HepG2 (cell line): Measurements from ENCODE around the gene P2RY6. TPM values are rescaled to one million over a fixed set of nuclear protein-coding genes. Genes with fewer than 3 reads are reported as not detected.
A peak's percentile ranks its signal among the peaks of the same experiment; 100 is the strongest.

Experiments used
- HOXA9 ChIP-seq: sonication (generic); formaldehyde crosslinking; IDR thresholded peaks from 2 replicates; pipeline ENCODE4 v1.8.1; 2022; ENCODE audit warnings: missing genetic modification reagents, mild to moderate bottlenecking, moderate library complexity, borderline replicate concordance
- LBX2 ChIP-seq: sonication (generic); formaldehyde crosslinking; IDR thresholded peaks from 2 replicates; pipeline ENCODE4 v1.5.0; 2020; ENCODE audit warnings: missing genetic modification reagents, mild to moderate bottlenecking, borderline replicate concordance
- MTF1 ChIP-seq: sonication (generic); formaldehyde crosslinking; IDR thresholded peaks from 2 replicates; pipeline ENCODE4 v1.5.0; 2020; ENCODE audit warnings: missing genetic modification reagents
- ONECUT2 ChIP-seq: sonication (generic); formaldehyde crosslinking; IDR thresholded peaks from 2 replicates; pipeline ENCODE4 v1.4.0; 2020; ENCODE audit warnings: missing genetic modification reagents
- POLR2AphosphoS5 ChIP-seq: IDR thresholded peaks from 2 replicates; pipeline ENCODE4 v1.6.1; 2012; ENCODE audit warnings: low read depth, low read length
- REL ChIP-seq: sonication (generic); formaldehyde crosslinking; conservative IDR thresholded peaks from 2 replicates; pipeline ENCODE4 v1.8.0; 2022; ENCODE audit warnings: mild to moderate bottlenecking, missing genetic modification reagents, moderate library complexity
- RNF219 ChIP-seq: sonication (generic); formaldehyde crosslinking; IDR thresholded peaks from 2 replicates; pipeline ENCODE4 v1.5.0; 2020; ENCODE audit warnings: mild to moderate bottlenecking, missing genetic modification reagents
- SMC3 ChIP-seq: IDR thresholded peaks from 2 replicates; pipeline ENCODE4 v1.6.1; 2011; ENCODE audit warnings: low read length, improper control_type of control experiment
- SNAPC2 ChIP-seq: sonication (generic); formaldehyde crosslinking; IDR thresholded peaks from 2 replicates; pipeline ENCODE4 v1.8.1; 2022; ENCODE audit warnings: mild to moderate bottlenecking, missing genetic modification reagents
- SRY ChIP-seq: sonication (generic); formaldehyde crosslinking; IDR thresholded peaks from 2 replicates; pipeline ENCODE4 v1.8.0; 2022; ENCODE audit warnings: mild to moderate bottlenecking, missing genetic modification reagents
- TP53 ChIP-seq: sonication (generic); formaldehyde crosslinking; conservative IDR thresholded peaks from 2 replicates; pipeline ENCODE4 v1.4.0; 2020; ENCODE audit warnings: missing genetic modification reagents
- YEATS2 ChIP-seq: sonication (generic); formaldehyde crosslinking; IDR thresholded peaks from 2 replicates; pipeline ENCODE4 v1.4.0; 2020; ENCODE audit warnings: missing genetic modification reagents, borderline replicate concordance
- ZBTB33 ChIP-seq: sonication (generic); formaldehyde crosslinking; IDR thresholded peaks from 2 replicates; pipeline ENCODE4 v1.4.0; 2020; ENCODE audit warnings: missing genetic modification reagents
- ZIK1 ChIP-seq: sonication (generic); formaldehyde crosslinking; IDR thresholded peaks from 2 replicates; pipeline ENCODE4 v1.5.0; 2020; ENCODE audit warnings: mild to moderate bottlenecking, low read depth, missing genetic modification reagents, borderline replicate concordance
- ZNF10 ChIP-seq: sonication (generic); formaldehyde crosslinking; IDR thresholded peaks from 2 replicates; pipeline ENCODE4 v1.4.0; 2020; ENCODE audit warnings: mild to moderate bottlenecking, low read depth, missing genetic modification reagents, borderline replicate concordance
- ZNF18 ChIP-seq: sonication (generic); formaldehyde crosslinking; IDR thresholded peaks from 2 replicates; pipeline ENCODE4 v1.8.0; 2022; ENCODE audit warnings: mild to moderate bottlenecking, missing genetic modification reagents; ENCODE audit not compliant: insufficient replicate concordance
- ZNF564 ChIP-seq: sonication (generic); formaldehyde crosslinking; IDR thresholded peaks from 2 replicates; pipeline ENCODE4 v1.8.1; 2023; ENCODE audit warnings: mild to moderate bottlenecking, missing genetic modification reagents
- ZNF567 ChIP-seq: sonication (generic); formaldehyde crosslinking; IDR thresholded peaks from 2 replicates; pipeline ENCODE4 v1.8.1; 2023; ENCODE audit warnings: mild to moderate bottlenecking, missing genetic modification reagents, borderline replicate concordance
- ZNF619 ChIP-seq: sonication (generic); formaldehyde crosslinking; IDR thresholded peaks from 2 replicates; pipeline ENCODE4 v1.4.0; 2020; ENCODE audit warnings: mild to moderate bottlenecking, missing genetic modification reagents
- ZNF660 ChIP-seq: sonication (generic); formaldehyde crosslinking; IDR thresholded peaks from 2 replicates; pipeline ENCODE4 v1.5.1; 2020; ENCODE audit warnings: mild to moderate bottlenecking, low read depth, missing genetic modification reagents, borderline replicate concordance
- ZNF784 ChIP-seq: sonication (generic); formaldehyde crosslinking; IDR thresholded peaks from 2 replicates; pipeline ENCODE4 v1.5.1; 2020; ENCODE audit warnings: missing genetic modification reagents, mild to moderate bottlenecking, borderline replicate concordance
- polyA plus RNA-seq, 8 experiments: library from polyadenylated mRNA; depleted of rRNA in 3 of 8; stranded (reverse) in 7 of 8; unstranded in 1 of 8; fragments of >200 nt; fragmentation: Illumina TruSeq in 4 of 8; extraction: Trizol in 4 of 8; gene quantifications; 2 replicates each; pipeline versions ENCODE4 v1.2.1 to v1.2.3, GENCODE V29; 2011 to 2016; ENCODE audit warnings: low read depth in 4 of 8, missing spikeins in 1 of 8, mixed read lengths in 1 of 8; ENCODE audit not compliant: insufficient read depth in 1 of 8
- total RNA-seq, 5 experiments: library from RNA; depleted of rRNA; stranded (reverse); fragments of >200 nt; fragmentation: Illumina TruSeq; extraction: Trizol; gene quantifications; 2 replicates each; pipeline ENCODE4 v1.2.3, GENCODE V29; 2016; ENCODE audit warnings: low read depth in 1 of 5

The P2RY6 gene
- total and polyA plus RNA-seq, 2 of the 13 experiments (the other 11 are each of a cell fraction or from before 2014, with no cell fraction given): 0.09 to 0.29 TPM

GRCh38 chr11:73308961-73309919, 37.1 kb downstream of the P2RY6 start (continued):
- TF ChIP-seq ZNF18 (peak; percentile 56), SRY (no peak), YEATS2 (peak; percentile 76; the same call in 1 of the 2 replicates), ZNF567 (CRISPR knock-in tag) (no peak), RNF219 (no peak), ZIK1 (CRISPR knock-in tag) (no peak), MTF1 (CRISPR knock-in tag) (0 out of 2 replicates have a peak, but pooled peaks have one; percentile 70), ZNF619 (CRISPR knock-in tag) (no peak), REL (CRISPR knock-in tag) (peak; percentile 90; the same call in 1 of the 2 replicates), LBX2 (no peak), ONECUT2 (peak; percentile 20; the same call in 1 of the 2 replicates), ZNF10 (no peak), POLR2AphosphoS5 (peak; percentile 44; the same call in 1 of the 2 replicates), ZNF660 (CRISPR knock-in tag) (no peak), ZNF564 (CRISPR knock-in tag) (peak; percentile 71; the same call in 1 of the 2 replicates), ZBTB33 (peak; percentile 11; the same call in 1 of the 2 replicates), ZNF784 (CRISPR knock-in tag) (0 out of 2 replicates have a peak, but pooled peaks have one; percentile 23), SNAPC2 (no peak), TP53 (peak; percentile 87), SMC3 (no peak), HOXA9 (CRISPR knock-in tag) (peak; percentile 76)
